AG09319 (cell line): ENCODE data around the gene IFNK.

Source experiments
- DNase-seq: peaks from one replicate; pipeline ENCODE4 v3.0.0-alpha.2; 2010; ENCODE audit warnings: low read depth; ENCODE audit errors: extremely low read depth
- CTCF ChIP-seq: IDR thresholded peaks from 2 replicates; pipeline ENCODE4 v1.5.1; 2011; ENCODE audit warnings: low read depth, mild to moderate bottlenecking, inconsistent platforms, low read length, moderate library complexity

Gene IFNK

GRCh38 chr9:27511771-27512170 is 12.3 kb upstream of the IFNK start:
- TF ChIP-seq CTCF: no peak
- no peak for DNase-seq

GRCh38 chr9:27514551-27514950 is 9.5 kb upstream of the IFNK start:
- no peak for TF ChIP-seq CTCF
- DNase-seq: no peak

- TF ChIP-seq CTCF: no peak
- DNase-seq: no peak
Observed at GRCh38 chr9:27518006-27518405, 6.1 kb upstream of the IFNK start.

- DNase-seq: no peak
- TF ChIP-seq CTCF: no peak
Observed at GRCh38 chr9:27518809-27519208, 5.3 kb upstream of the IFNK start.

GRCh38 chr9:27519466-27520465 is 4.3 kb upstream of the IFNK start:
- no peak for TF ChIP-seq CTCF
- DNase-seq: no peak

GRCh38 chr9:27520986-27521385 is 3.1 kb upstream of the IFNK start:
- DNase-seq: no peak
- no peak for TF ChIP-seq CTCF

- TF ChIP-seq CTCF: no peak
Observed at GRCh38 chr9:27523141-27523540, 949 bp upstream of the IFNK start.

More at GRCh38 chr9:27523141-27523540, 949 bp upstream of the IFNK start:
- no peak for DNase-seq
